ENCODE measurements around the gene MIA.
"Not testable (repeated sequence)": the region's sequence is repeated elsewhere in the genome, so short reads cannot be mapped to it uniquely, and the experiment has no call there.

GRCh38 chr19:40819479-40820234, 44.3 kb downstream of the MIA start:
- not testable (repeated sequence) for TF ChIP-seq EZH2 (IDR thresholded peaks at IDR 0.05; ENCODE audit: low read length, missing control alignments)
- peak; percentile 62 to 76 for TF ChIP-seq CTCF (conservative IDR thresholded peaks at IDR 0.05 in 1 of 2, IDR thresholded peaks at IDR 0.05 in 1 of 2; ENCODE audit: low read depth in 1 of 2, low read length in 2 of 2)

Measured in fibroblast of lung (primary cell).